ENCODE data around the gene ANKRD12.

DNA sequence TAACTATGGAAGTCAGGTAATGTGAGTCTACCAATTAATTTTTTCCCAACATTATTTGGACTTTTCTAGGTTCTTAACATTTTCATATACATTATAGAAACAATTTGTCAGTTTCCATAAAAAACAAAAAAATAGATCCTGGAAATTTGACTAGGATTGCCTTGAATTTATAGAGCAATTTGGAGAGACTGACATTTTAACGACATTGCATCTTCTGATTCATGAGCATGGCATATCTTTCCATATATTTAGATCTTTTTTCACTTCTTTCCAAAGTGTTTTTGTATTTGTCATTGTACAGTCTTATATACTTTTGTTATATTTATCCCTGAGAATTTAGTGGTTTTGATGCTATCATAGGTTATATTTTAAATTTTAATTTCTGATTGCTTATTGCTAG, 42.0 kb downstream of the ANKRD12 start:
- TF ChIP-seq, protein P1, sequence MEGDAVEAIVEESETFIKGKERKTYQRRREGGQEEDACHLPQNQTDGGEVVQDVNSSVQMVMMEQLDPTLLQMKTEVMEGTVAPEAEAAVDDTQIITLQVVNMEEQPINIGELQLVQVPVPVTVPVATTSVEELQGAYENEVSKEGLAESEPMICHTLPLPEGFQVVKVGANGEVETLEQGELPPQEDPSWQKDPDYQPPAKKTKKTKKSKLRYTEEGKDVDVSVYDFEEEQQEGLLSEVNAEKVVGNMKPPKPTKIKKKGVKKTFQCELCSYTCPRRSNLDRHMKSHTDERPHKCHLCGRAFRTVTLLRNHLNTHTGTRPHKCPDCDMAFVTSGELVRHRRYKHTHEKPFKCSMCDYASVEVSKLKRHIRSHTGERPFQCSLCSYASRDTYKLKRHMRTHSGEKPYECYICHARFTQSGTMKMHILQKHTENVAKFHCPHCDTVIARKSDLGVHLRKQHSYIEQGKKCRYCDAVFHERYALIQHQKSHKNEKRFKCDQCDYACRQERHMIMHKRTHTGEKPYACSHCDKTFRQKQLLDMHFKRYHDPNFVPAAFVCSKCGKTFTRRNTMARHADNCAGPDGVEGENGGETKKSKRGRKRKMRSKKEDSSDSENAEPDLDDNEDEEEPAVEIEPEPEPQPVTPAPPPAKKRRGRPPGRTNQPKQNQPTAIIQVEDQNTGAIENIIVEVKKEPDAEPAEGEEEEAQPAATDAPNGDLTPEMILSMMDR (IDR thresholded peaks at IDR 0.05): no peak
- TF ChIP-seq SIN3A (IDR thresholded peaks at IDR 0.05; ENCODE audit: borderline replicate concordance, insufficient read depth, low read depth, low read length): no peak
